Measurements from ENCODE around the gene ASB11.

The ASB11 gene

DNA sequence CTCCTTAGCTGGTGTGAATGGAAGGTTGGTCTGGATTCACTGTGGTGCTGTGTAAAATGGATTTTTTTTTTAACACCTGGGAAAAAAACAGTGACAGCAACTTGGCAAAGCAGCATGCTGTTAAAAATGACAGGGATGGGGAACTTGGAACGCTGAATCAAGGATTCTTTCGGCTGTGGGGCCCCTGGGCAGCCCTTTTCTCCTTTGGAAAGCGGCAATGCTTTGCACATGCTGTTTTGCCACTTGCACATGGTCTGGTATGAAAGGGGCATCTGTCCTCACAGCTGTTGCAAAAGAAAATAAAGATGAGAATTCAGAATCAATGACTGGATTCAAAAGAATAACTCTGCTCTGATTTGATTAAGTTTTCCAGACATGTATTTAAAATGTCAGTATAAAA is 30.5 kb upstream of the ASB11 start:
- no peaks in the 10 kb centered on the region for H3K9me3 Mint-ChIP-seq
- TF ChIP-seq, protein P1, sequence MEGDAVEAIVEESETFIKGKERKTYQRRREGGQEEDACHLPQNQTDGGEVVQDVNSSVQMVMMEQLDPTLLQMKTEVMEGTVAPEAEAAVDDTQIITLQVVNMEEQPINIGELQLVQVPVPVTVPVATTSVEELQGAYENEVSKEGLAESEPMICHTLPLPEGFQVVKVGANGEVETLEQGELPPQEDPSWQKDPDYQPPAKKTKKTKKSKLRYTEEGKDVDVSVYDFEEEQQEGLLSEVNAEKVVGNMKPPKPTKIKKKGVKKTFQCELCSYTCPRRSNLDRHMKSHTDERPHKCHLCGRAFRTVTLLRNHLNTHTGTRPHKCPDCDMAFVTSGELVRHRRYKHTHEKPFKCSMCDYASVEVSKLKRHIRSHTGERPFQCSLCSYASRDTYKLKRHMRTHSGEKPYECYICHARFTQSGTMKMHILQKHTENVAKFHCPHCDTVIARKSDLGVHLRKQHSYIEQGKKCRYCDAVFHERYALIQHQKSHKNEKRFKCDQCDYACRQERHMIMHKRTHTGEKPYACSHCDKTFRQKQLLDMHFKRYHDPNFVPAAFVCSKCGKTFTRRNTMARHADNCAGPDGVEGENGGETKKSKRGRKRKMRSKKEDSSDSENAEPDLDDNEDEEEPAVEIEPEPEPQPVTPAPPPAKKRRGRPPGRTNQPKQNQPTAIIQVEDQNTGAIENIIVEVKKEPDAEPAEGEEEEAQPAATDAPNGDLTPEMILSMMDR (IDR thresholded peaks at IDR 0.05) = no peak

GRCh38 chrX:15344106-15344505 is 28.7 kb upstream of the ASB11 start:
- Mint-ChIP-seq H3K9me3 (no peaks in the 10 kb centered on the region), H3K36me3 (ENCODE audit: low read depth) (no peaks in the 10 kb centered on the region), H3K27ac (no peak overlapping the region), H3K27me3 (ENCODE audit: low read depth, poor library complexity) (peaks cover 16% of the 10 kb centered on the region), H3K4me1 (peaks cover 2% of the 10 kb centered on the region), H3K4me3 (no peak overlapping the region)
- TF ChIP-seq, protein P1 (IDR thresholded peaks at IDR 0.05) = no peak
- DNase-seq = no peak

More for the DNA sequence above, 30.5 kb upstream of the ASB11 start:
- H3K27me3 Mint-ChIP-seq (ENCODE audit: low read depth, poor library complexity) = peaks cover 8% of the 10 kb centered on the region
- no peak overlapping the region for H3K27ac Mint-ChIP-seq
- H3K4me1 Mint-ChIP-seq = peaks cover 19% of the 10 kb centered on the region
- H3K36me3 Mint-ChIP-seq (ENCODE audit: low read depth) = no peaks in the 10 kb centered on the region
- DNase-seq = no peak
- H3K4me3 Mint-ChIP-seq = no peak overlapping the region

DNA sequence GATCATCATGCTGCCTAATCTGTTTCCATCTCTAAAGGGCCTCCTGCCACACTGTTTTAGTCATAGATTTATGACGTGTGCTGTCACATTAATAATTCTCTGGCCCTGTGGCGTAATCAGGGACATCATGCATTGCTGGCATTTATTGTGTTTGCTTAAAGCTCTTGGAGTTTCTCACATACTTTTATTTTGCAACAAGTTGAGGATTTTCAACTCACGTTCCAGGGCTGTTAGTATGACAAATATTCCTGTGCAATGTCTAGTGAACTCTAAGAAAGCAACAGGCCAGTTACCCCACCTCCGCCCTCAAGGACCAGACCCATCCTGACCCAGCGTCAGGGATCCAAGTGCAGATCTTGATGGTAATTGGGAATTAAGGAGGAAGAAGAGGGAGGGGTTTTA is 27.6 kb upstream of the ASB11 start:
- Mint-ChIP-seq H3K27ac (no peak overlapping the region), H3K4me1 (no peaks in the 10 kb centered on the region)

GRCh38 chrX:15340867-15341266 is 25.4 kb upstream of the ASB11 start:
- Mint-ChIP-seq H3K4me1 (no peaks in the 10 kb centered on the region), H3K27ac (peak overlapping the region; percentile 9), H3K36me3 (ENCODE audit: low read depth) (no peaks in the 10 kb centered on the region), H3K9me3 (no peaks in the 10 kb centered on the region), H3K27me3 (ENCODE audit: low read depth, poor library complexity) (peaks cover 36% of the 10 kb centered on the region), H3K4me3 (no peak overlapping the region)
- no peak for DNase-seq
- TF ChIP-seq, protein P1 (IDR thresholded peaks at IDR 0.05) = no peak

More for the DNA sequence above, 27.6 kb upstream of the ASB11 start:
- no peak for DNase-seq
- peaks cover 20% of the 10 kb centered on the region for H3K27me3 Mint-ChIP-seq (ENCODE audit: low read depth, poor library complexity)
- H3K36me3 Mint-ChIP-seq (ENCODE audit: low read depth) = no peaks in the 10 kb centered on the region
- H3K9me3 Mint-ChIP-seq = no peaks in the 10 kb centered on the region
- TF ChIP-seq, protein P1 (IDR thresholded peaks at IDR 0.05) = no peak
- no peak overlapping the region for H3K4me3 Mint-ChIP-seq

- Mint-ChIP-seq H3K27me3 (ENCODE audit: low read depth, poor library complexity) (peaks cover 36% of the 10 kb centered on the region), H3K36me3 (ENCODE audit: low read depth) (peaks cover 4% of the 10 kb centered on the region), H3K4me3 (peak overlapping the region; percentile 92), H3K4me1 (no peaks in the 10 kb centered on the region), H3K9me3 (no peaks in the 10 kb centered on the region), H3K27ac (no peak overlapping the region)
- TF ChIP-seq, protein P1 (IDR thresholded peaks at IDR 0.05) = no peak
- peak; percentile 9 for DNase-seq
Measured at GRCh38 chrX:15336023-15336413, 20.6 kb upstream of the ASB11 start.

All from nephron progenitor cell (in vitro differentiated cells).